Measurements from ENCODE around the gene HES1.

HES1 gene

DNA sequence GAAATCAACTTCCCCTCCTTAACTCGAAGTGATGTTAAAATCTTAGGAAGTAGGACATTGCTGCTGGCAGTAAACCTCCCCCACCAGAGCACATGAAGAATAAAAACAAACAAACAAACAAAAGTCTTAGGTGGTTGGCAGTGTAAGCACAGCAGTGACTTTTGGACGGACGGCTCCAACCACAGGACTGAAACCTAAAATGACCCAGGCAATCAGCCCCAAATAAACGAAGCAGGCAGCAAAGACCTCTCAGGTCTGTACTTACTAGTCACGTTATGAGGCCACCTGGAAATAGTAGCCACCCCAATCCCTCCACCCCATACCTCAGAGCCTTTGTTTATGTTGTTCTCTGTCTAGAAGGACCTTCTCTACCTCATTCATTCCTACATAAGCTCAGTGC, 33.5 kb upstream of the HES1 start:
- H3K4me3 ChIP-seq (replicated peaks; ENCODE audit: low read depth, low read length): no peak overlapping the region
- DNase-seq (ENCODE audit: extremely low read depth, low read depth): no peak
- TF ChIP-seq, protein P1, sequence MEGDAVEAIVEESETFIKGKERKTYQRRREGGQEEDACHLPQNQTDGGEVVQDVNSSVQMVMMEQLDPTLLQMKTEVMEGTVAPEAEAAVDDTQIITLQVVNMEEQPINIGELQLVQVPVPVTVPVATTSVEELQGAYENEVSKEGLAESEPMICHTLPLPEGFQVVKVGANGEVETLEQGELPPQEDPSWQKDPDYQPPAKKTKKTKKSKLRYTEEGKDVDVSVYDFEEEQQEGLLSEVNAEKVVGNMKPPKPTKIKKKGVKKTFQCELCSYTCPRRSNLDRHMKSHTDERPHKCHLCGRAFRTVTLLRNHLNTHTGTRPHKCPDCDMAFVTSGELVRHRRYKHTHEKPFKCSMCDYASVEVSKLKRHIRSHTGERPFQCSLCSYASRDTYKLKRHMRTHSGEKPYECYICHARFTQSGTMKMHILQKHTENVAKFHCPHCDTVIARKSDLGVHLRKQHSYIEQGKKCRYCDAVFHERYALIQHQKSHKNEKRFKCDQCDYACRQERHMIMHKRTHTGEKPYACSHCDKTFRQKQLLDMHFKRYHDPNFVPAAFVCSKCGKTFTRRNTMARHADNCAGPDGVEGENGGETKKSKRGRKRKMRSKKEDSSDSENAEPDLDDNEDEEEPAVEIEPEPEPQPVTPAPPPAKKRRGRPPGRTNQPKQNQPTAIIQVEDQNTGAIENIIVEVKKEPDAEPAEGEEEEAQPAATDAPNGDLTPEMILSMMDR (IDR thresholded peaks at IDR 0.05; ENCODE audit: low read depth, low read length, missing control alignments): no peak

DNA sequence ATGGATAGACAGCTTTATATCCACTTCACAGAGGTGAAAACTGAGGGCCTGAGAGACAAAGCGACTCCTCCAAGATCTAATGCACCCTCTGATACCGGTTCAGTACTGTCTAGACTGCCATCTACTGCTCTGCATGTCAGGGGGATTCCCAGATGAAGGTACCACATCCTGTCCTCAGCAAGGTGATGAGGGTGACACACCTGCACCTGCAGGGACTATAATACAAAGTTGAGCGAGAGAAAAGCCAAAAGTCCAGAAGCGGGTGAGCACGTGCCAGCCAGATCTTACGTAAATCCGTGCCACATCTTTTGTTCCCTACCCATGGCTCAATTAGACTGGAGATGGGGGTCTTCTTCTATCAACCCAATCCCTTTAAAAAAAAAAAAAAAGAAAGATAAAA, 32.4 kb upstream of the HES1 start:
- TF ChIP-seq, protein P1 (IDR thresholded peaks at IDR 0.05; ENCODE audit: low read depth, low read length, missing control alignments): no peak
- no peak overlapping the region for H3K4me3 ChIP-seq (replicated peaks; ENCODE audit: low read depth, low read length)
- DNase-seq (ENCODE audit: extremely low read depth, low read depth): no peak

DNA sequence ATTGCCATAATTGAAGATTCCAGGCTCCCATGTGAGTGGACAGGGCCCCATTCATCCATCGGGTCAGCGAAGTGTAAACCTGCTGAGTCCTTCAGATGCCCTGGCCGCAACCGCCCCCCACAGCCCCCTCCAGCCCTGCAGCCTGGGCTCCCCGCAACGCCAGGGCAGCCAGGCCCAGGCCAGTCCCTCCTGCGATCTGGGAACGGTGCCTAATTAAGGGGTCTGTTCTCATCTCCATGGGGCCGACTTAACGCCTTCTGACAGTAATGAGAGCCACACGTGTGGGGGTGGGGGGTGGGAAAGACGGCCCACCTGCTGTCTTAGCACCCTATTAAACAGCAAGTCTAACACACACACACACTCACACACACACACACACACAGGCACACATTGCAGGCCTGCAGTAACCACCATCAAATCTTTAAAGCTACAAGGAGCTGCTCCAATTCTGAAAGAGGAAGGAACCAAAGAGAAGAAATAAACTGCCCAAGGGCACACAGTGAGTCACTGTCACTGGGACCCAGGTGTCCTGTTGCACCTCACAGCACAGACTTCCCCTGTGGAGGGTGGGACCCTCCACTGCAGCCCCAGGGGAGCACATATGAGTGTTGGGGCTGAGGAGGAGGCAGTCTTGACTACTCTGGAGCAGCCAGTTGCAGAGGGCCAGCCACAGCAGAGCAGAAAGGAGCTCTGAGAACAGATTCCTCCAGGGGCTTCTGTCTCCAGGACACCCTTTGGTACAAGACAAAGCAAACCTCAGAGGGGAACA, 31.8 kb upstream of the HES1 start:
- DNase-seq (ENCODE audit: extremely low read depth, low read depth): no peak
- TF ChIP-seq, protein P1 (IDR thresholded peaks at IDR 0.05; ENCODE audit: low read depth, low read length, missing control alignments): no peak
- no peak overlapping the region for H3K4me3 ChIP-seq (replicated peaks; ENCODE audit: low read depth, low read length)

DNA sequence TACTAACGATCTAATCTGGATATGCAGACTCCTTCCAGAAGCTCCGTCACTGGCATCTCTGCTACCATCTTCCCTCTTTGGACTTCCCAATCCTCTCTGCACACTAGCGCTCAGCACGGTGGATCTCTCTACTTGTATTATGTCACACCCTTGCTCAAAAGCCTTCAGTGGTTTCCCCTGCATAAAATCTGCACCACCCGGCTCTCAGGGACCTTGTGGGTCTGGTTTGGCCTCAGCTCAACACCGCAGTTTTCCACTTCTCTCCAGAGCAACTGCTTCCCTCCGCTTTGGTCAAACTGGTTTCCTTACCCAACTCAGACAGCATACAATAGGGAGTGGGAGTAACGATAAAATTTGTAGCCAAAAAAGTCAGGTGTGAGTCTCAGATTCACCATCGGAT, 30.7 kb upstream of the HES1 start:
- TF ChIP-seq, protein P1 (IDR thresholded peaks at IDR 0.05; ENCODE audit: low read depth, low read length, missing control alignments): no peak
- DNase-seq (ENCODE audit: extremely low read depth, low read depth): no peak
- H3K4me3 ChIP-seq (replicated peaks; ENCODE audit: low read depth, low read length): no peak overlapping the region

DNA sequence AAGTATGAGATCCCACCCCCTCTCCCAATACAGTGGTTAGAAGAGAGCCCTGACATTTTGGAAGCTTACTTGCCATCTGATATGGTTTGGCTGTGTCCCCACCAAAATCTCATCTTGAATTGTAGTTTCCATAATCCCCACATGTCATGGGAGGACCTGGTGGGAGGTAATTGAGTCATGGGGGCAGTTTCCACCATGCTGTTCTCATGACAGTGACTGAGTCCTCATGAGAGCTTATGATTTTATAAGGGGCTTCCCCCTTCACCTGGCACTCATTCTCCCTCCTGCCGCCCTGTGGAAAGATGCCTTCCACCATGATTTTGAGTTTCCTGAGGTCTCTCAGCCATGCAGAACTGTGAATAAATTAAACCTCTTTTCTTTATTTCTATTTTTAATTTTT, 28.8 kb upstream of the HES1 start:
- TF ChIP-seq, protein P1 (IDR thresholded peaks at IDR 0.05; ENCODE audit: low read depth, low read length, missing control alignments): no peak
- H3K4me3 ChIP-seq (replicated peaks; ENCODE audit: low read depth, low read length): no peak overlapping the region
- no peak for DNase-seq (ENCODE audit: extremely low read depth, low read depth)

DNA sequence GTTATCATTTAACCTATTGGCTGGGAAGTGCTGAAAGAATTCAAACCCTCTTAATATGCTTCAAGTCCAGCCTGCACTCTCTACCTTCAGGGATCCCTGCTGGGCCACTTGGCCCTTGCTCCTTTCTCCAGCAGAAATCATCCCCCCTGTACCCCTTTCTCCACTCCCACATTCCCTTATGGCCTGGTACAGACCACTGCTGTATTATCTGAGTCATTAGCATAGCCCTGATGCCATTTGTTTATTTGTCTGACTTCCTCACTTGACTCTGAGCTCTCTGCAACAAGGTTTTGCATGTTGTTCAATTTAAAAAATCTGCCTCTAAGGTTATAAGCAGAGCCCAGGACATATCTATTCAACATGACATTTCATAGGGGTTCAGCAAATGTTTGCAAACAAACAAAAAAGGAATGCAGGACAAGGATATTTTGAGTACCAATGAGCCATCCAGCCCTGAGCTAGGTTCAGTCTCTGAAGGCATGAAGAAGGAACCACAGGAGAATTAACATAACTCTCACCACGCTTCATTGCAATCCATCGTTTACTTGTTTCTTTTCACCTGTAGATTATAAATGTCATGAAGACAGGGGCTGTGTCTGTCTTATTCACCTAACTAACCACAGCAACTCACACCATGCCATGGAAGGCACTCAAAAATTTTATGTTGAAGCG, 26.6 kb upstream of the HES1 start:
- TF ChIP-seq, protein P1 (IDR thresholded peaks at IDR 0.05; ENCODE audit: low read depth, low read length, missing control alignments): no peak
- DNase-seq (ENCODE audit: extremely low read depth, low read depth): no peak
- H3K4me3 ChIP-seq (replicated peaks; ENCODE audit: low read depth, low read length): no peak overlapping the region

All from HFF-Myc (cell line).